ENCODE results near the gene BCAP29.
"Not testable (repeated sequence)": the region's sequence is repeated elsewhere in the genome, so short reads cannot be mapped to it uniquely, and the experiment has no call there.

Gene BCAP29

GRCh38 chr7:107622894-107623293 lies 42.8 kb downstream of the BCAP29 start:
- no peak for DNase-seq (ENCODE audit: low spot score)

- DNase-seq (ENCODE audit: low spot score): no peak
Measured at GRCh38 chr7:107627002-107627401, 47.0 kb downstream of the BCAP29 start.

- DNase-seq (ENCODE audit: low spot score): no peak
Measured at GRCh38 chr7:107628461-107629064, 48.5 kb downstream of the BCAP29 start.

- DNase-seq (ENCODE audit: low spot score): no peak
Measured at GRCh38 chr7:107630342-107630741, 50.3 kb downstream of the BCAP29 start.

- DNase-seq (ENCODE audit: low spot score): no peak
Measured at GRCh38 chr7:107631588-107632491, 51.8 kb downstream of the BCAP29 start.

- DNase-seq (ENCODE audit: low spot score): no peak
Measured at GRCh38 chr7:107632492-107632865, 52.4 kb downstream of the BCAP29 start.

- DNase-seq (ENCODE audit: low spot score): no peak
Measured at GRCh38 chr7:107638594-107638993, 58.5 kb downstream of the BCAP29 start.

GRCh38 chr7:107639070-107639469 lies 59.0 kb downstream of the BCAP29 start:
- not testable (repeated sequence) for DNase-seq (ENCODE audit: low spot score)

- no peak for DNase-seq (ENCODE audit: low spot score)
Measured at GRCh38 chr7:107641676-107642075, 61.6 kb downstream of the BCAP29 start.

- DNase-seq (ENCODE audit: low spot score): no peak
Measured at GRCh38 chr7:107642501-107642900, 62.5 kb downstream of the BCAP29 start.

GRCh38 chr7:107643407-107643806 lies 63.4 kb downstream of the BCAP29 start:
- DNase-seq (ENCODE audit: low spot score): peak; percentile 27

- DNase-seq (ENCODE audit: low spot score): no peak
Measured at GRCh38 chr7:107643938-107644308, 63.9 kb downstream of the BCAP29 start.

- no peak for DNase-seq (ENCODE audit: low spot score)
Measured at GRCh38 chr7:107644309-107644974, 64.4 kb downstream of the BCAP29 start.

GRCh38 chr7:107652642-107653041 lies 72.6 kb downstream of the BCAP29 start:
- DNase-seq (ENCODE audit: low spot score): no peak

- no peak for DNase-seq (ENCODE audit: low spot score)
Measured at GRCh38 chr7:107658467-107658866, 78.4 kb downstream of the BCAP29 start.

- DNase-seq (ENCODE audit: low spot score): peak; percentile 61
Measured at GRCh38 chr7:107659666-107660065, 79.6 kb downstream of the BCAP29 start.

GRCh38 chr7:107660381-107661080 lies 80.5 kb downstream of the BCAP29 start, which contains the start of gene SLC26A4:
TSS of gene SLC26A4 (plus strand) at chr7:107660828. CDS start at chr7:107661642, 814 bp downstream.
- DNase-seq (ENCODE audit: low spot score): no peak

GRCh38 chr7:107661081-107661864 lies 81.2 kb downstream of the BCAP29 start:
- peak; percentile 13 for DNase-seq (ENCODE audit: low spot score)

- DNase-seq (ENCODE audit: low spot score): no peak
Measured at GRCh38 chr7:107661865-107662379, 81.9 kb downstream of the BCAP29 start.

- DNase-seq (ENCODE audit: low spot score): no peak
Measured at GRCh38 chr7:107663196-107663595, 83.2 kb downstream of the BCAP29 start.

- no peak for DNase-seq (ENCODE audit: low spot score)
Measured at GRCh38 chr7:107666790-107667189, 86.7 kb downstream of the BCAP29 start.

Data from kidney capillary endothelial cell (primary cell).